Adrenal gland (tissue), 5 donors: ENCODE data around the gene TMEM132A.

Experiments
- CTCF ChIP-seq, 6 experiments: fragments of 450-650 bp in 4 of 6; fragments of 200-600 bp in 2 of 6; sonication (generic) in 1 of 6; IDR thresholded peaks; 1 replicate in 5 of 6; 2 replicates in 1 of 6; pipeline versions ENCODE4 v1.5.1 to v1.8.0; 2016 to 2021; ENCODE audit warnings: antibody characterized with exemption in 6 of 6, mild to moderate bottlenecking in 2 of 6, moderate library complexity in 1 of 6
- POLR2A ChIP-seq, 2 donors: fragments of 450-650 bp; IDR thresholded peaks; one replicate each; pipeline ENCODE4 v1.6.1; 2017; ENCODE audit warnings: antibody characterized with exemption in 2 of 2, mild to moderate bottlenecking in 2 of 2, moderate library complexity in 1 of 2
- donor health status: DM: no; HTN: no; CAD: no.

DNA sequence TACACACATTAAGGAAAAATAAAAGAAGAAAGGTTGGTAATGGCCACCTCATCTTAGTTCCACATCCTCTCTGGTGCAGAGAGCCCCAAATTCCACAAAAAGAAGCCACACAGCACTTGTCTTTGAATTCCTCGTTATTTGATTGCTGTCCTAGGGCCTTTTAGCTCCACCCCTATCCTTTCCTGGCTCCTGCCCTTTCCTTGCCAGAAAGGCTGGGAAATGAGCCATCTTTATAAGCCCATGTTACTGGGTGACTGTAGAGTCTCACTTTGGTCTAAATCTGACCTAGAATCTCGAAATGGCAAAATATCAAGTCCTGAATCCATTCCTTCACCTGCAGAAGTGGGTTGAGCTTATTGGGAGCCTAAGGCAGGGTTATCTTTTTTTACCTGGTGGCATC is 4.3 kb upstream of the TMEM132A start:
- TF ChIP-seq CTCF (IDR thresholded peaks at IDR 0.05) (no peak), POLR2A (IDR thresholded peaks at IDR 0.05) (no peak)
